MCF 10A (cell line): ENCODE measurements around the gene GNB3. TPM values are rescaled to one million over a fixed set of nuclear protein-coding genes. Genes with fewer than 3 reads are reported as not detected.
"Not testable (repeated sequence)": the region's sequence is repeated elsewhere in the genome, so short reads cannot be mapped to it uniquely, and the experiment has no call there.

Experiments used
- BruUV-seq: library from RNA; stranded (reverse); fragments of 400-500 nt; replicated peaks from 2 replicates; lab custom pipeline; 2021; lab: Mats Ljungman, UMichigan
- CTCF ChIA-PET: fragments of 300-600 bp; sonication (Branson Sonifier 250); formaldehyde crosslinking; extraction: SDS; loops from one replicate; lab custom pipeline; 2021; ENCODE audit warnings: antibody characterized with exemption, inconsistent platforms; lab: Yijun Ruan, JAX
- POLR2A ChIA-PET: fragments of 300-600, 350-650 bp; sonication (Branson Sonifier 250); formaldehyde crosslinking; extraction: SDS; loops from one replicate; lab custom pipeline; 2020; ENCODE audit warnings: antibody characterized with exemption, inconsistent platforms; lab: Yijun Ruan, JAX
- DNase-seq: peaks from one replicate; pipeline ENCODE4 v3.0.0-alpha.2; 2018; ENCODE audit not compliant: unreplicated experiment
- H3K27ac Mint-ChIP-seq: one replicate; pipeline ENCODE4 v1.8.0; 2022; ENCODE audit warnings: mild to moderate bottlenecking, low read depth, mixed read lengths; ENCODE audit not compliant: unreplicated experiment
- H3K27me3 Mint-ChIP-seq: one replicate; pipeline ENCODE4 v1.8.0; 2022; ENCODE audit warnings: mixed read lengths; ENCODE audit not compliant: insufficient read depth, unreplicated experiment
- H3K36me3 Mint-ChIP-seq: one replicate; pipeline ENCODE4 v1.8.0; 2022; ENCODE audit warnings: mild to moderate bottlenecking, moderate library complexity, mixed read lengths; ENCODE audit not compliant: insufficient read depth, unreplicated experiment
- H3K4me1 Mint-ChIP-seq: one replicate; pipeline ENCODE4 v1.8.0; 2022; ENCODE audit warnings: mixed read lengths; ENCODE audit not compliant: insufficient read depth, unreplicated experiment
- H3K4me3 Mint-ChIP-seq: one replicate; pipeline ENCODE4 v1.8.0; 2022; ENCODE audit warnings: mild to moderate bottlenecking, moderate library complexity, mixed read lengths; ENCODE audit not compliant: unreplicated experiment
- H3K9me3 Mint-ChIP-seq: one replicate; pipeline ENCODE4 v1.8.0; 2022; ENCODE audit warnings: mixed read lengths; ENCODE audit not compliant: unreplicated experiment
- intact Hi-C: fragments of 100-400 bp; cut with micrococcal nuclease; formaldehyde crosslinking; loops from 2 replicates; pipeline ENCODE4 v1.14.1; 2022
- total RNA-seq: library from RNA; stranded (reverse); gene quantifications from 2 replicates; pipeline ENCODE4 v1.2.3, GENCODE V29; 2022
- TF ChIP-seq, protein P1 (sequence below): fragments of 200-600 bp; IDR thresholded peaks from one replicate; pipeline ENCODE4 v1.8.0; 2022; ENCODE audit warnings: antibody characterized with exemption, mild to moderate bottlenecking; ENCODE audit not compliant: unreplicated experiment

Gene GNB3
- total RNA-seq, 1 experiment from 2014 or later: not detected

DNA sequence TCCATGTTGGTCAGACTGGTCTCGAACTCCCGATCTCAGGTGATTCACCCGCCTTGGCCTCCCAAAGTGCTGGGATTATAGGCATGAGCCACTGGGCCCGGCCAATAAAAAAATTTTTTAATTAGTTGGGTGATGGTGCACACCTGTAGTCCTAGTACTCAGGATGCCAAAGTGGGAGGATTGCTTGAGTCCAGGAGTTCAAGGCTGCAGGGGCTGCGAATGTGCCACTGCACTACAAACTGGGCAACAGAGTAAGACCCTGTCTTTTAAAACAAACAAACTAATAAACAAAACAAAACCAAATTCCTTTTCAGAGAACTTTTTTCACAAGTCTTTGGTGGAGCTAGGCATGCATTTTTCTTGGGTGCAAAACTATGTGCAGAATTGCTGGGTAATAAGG, 42.5 kb downstream of the GNB3 start:
- no peak overlapping the region for H3K4me3 Mint-ChIP-seq
- no peak overlapping the region for H3K27ac Mint-ChIP-seq
- no peaks in the 10 kb centered on the region for H3K36me3 Mint-ChIP-seq
- H3K27me3 Mint-ChIP-seq: no peaks in the 10 kb centered on the region
- ChIA-PET CTCF (interaction anchor here (2.3 to 4.0 kb wide), 2 partner anchors 9 to 14 kb away, joined by 16 to 24 read pairs; no protein-coding TSS in a partner anchor), POLR2A (interaction anchor here (2.7 kb wide), 1 partner anchor 11 kb away, joined by 14 read pairs; the partner anchor contains the start of gene SPSB2)
- no peak for DNase-seq
- intact Hi-C loops: no loop called here
- BruUV-seq: no TSS peak
- no peaks in the 10 kb centered on the region for H3K4me1 Mint-ChIP-seq
- H3K9me3 Mint-ChIP-seq: no peaks in the 10 kb centered on the region
- TF ChIP-seq, protein P1, sequence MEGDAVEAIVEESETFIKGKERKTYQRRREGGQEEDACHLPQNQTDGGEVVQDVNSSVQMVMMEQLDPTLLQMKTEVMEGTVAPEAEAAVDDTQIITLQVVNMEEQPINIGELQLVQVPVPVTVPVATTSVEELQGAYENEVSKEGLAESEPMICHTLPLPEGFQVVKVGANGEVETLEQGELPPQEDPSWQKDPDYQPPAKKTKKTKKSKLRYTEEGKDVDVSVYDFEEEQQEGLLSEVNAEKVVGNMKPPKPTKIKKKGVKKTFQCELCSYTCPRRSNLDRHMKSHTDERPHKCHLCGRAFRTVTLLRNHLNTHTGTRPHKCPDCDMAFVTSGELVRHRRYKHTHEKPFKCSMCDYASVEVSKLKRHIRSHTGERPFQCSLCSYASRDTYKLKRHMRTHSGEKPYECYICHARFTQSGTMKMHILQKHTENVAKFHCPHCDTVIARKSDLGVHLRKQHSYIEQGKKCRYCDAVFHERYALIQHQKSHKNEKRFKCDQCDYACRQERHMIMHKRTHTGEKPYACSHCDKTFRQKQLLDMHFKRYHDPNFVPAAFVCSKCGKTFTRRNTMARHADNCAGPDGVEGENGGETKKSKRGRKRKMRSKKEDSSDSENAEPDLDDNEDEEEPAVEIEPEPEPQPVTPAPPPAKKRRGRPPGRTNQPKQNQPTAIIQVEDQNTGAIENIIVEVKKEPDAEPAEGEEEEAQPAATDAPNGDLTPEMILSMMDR: no peak

DNA sequence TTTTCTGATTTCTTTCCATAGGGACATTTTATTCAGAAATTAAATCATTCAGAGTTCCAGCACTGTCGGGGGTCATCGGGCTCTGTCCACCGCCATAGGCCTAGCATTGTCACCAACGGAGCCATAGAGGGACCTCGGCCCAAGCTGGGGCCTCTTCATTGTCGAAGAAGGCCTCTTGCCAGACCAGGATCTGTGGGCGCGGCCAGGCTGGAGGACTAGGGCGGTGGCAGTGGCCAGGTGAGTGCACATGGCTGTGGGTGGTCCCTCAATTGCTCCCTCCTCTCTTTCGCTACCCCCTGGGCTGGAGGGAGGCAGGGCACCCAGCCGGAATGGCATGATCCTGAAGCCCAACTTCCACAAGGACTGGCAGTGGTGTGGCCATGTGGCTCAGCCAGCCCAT, 43.0 kb downstream of the GNB3 start:
- H3K4me1 Mint-ChIP-seq: no peaks in the 10 kb centered on the region
- CTCF ChIA-PET: no interaction called here
- H3K36me3 Mint-ChIP-seq: no peaks in the 10 kb centered on the region
- no TSS peak for BruUV-seq
- TF ChIP-seq, protein P1: no peak
- intact Hi-C loops: no loop called here
- H3K4me3 Mint-ChIP-seq: no peak overlapping the region
- H3K27ac Mint-ChIP-seq: no peak overlapping the region
- no peaks in the 10 kb centered on the region for H3K27me3 Mint-ChIP-seq
- no peaks in the 10 kb centered on the region for H3K9me3 Mint-ChIP-seq
- POLR2A ChIA-PET: interaction anchor here (2.7 kb wide), 1 partner anchor 11 kb away, joined by 14 read pairs; the partner anchor contains the start of gene SPSB2
- no peak for DNase-seq

DNA sequence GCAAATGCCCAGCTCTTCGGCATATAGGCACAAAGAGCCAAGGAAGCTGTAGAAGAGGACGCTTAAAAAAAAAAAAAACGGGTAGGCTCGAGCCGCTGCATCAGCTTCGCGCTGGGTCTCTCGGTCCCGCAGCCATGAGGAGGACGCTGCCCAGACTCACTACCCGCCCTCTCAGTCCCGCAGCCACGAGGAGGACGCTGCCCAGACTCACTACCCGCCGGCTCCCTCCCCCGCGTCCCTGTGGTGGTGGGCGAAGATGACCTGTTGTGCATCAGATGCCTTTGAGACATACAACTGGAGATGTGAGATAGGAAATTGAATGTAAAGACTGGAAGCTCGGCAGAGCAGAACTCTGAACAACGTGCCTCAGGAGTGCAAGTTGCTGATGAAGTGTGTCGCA, 43.8 kb downstream of the GNB3 start:
- Mint-ChIP-seq H3K27me3 (no peaks in the 10 kb centered on the region), H3K9me3 (no peaks in the 10 kb centered on the region), H3K27ac (no peak overlapping the region), H3K4me3 (no peak overlapping the region), H3K4me1 (no peaks in the 10 kb centered on the region), H3K36me3 (no peaks in the 10 kb centered on the region)
- TF ChIP-seq, protein P1: no peak
- ChIA-PET POLR2A (interaction anchor here (2.7 kb wide), 1 partner anchor 12 kb away, joined by 14 read pairs; the partner anchor contains the start of gene SPSB2), CTCF (interaction anchor here (0.6 to 1.9 kb wide), 4 partner anchors 10 to 145 kb away, joined by 4 to 9 read pairs (median 5); partner anchors contain the start of gene SPSB2)
- DNase-seq: no peak
- no TSS peak for BruUV-seq
- intact Hi-C loops: no loop called here

DNA sequence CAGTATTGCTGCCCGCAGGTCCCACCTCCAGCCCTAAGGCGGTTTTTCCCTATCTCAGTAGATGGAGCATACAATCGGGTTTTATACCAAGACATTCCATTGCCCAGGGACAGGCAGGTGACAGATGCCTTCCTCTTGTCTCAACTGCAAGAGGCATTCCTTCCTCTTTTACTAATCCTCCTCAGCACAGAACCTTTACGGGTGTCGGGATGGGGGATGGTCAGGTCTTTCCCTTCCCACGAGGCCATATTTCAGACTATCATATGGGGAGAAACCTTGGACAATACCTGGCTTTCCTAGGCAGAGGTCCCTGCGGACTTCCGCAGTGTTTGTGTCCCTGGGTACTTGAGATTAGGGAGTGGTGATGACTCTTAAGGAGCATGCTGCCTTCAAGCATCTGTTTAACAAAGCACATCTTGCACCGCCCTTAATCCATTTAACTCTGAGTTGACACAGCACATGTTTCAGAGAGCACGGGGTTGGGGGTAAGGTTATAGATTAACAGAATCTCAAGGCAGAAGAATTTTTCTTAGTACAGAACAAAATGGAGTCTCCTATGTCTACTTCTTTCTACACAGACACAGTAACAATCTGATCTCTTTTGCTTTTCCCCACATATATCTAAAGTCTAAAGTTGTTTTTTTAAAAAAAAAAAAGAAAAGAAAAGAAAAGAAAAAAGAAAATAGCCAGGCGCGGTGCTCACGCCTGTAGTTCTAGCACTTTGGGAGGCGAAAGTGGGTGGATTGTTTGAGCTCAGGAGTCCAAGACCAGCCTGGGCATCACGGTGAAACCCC, 45.7 kb downstream of the GNB3 start:
- H3K9me3 Mint-ChIP-seq, BruUV-seq, DNase-seq, POLR2A ChIA-PET, H3K27me3 Mint-ChIP-seq, intact Hi-C loops, H3K4me1 Mint-ChIP-seq, H3K27ac Mint-ChIP-seq, H3K4me3 Mint-ChIP-seq, H3K36me3 Mint-ChIP-seq: not testable (repeated sequence)
- CTCF ChIA-PET: interaction anchor here (1.5 to 1.9 kb wide), 2 partner anchors 14 to 18 kb away, joined by 7 to 9 read pairs; partner anchors contain the start of gene SPSB2
